K562 (cell line): ENCODE data around the gene CRAMP1. TPM values are rescaled to one million over a fixed set of nuclear protein-coding genes. Genes with fewer than 3 reads are reported as not detected.

ENCODE experiments used
- CEBPZ ChIP-seq: fragments of 150-350 bp; IDR thresholded peaks from 2 replicates; pipeline ENCODE4 v1.6.1; 2014; ENCODE audit warnings: low read depth, mild to moderate bottlenecking, low read length, borderline replicate concordance
- MGA ChIP-seq: fragments of 450-650 bp; IDR thresholded peaks from 2 replicates; pipeline ENCODE4 v1.6.1; 2016; ENCODE audit warnings: mild to moderate bottlenecking, moderate library complexity
- RBBP5 ChIP-seq: fragments of 200-600 bp; sonication (generic); IDR thresholded peaks from 2 replicates; pipeline ENCODE4 v1.6.1; 2012; ENCODE audit warnings: borderline replicate concordance, mild to moderate bottlenecking, low read length, control low read depth, inconsistent platforms; ENCODE audit not compliant: insufficient read depth, poor library complexity, severe bottlenecking
- SIX5 ChIP-seq, 2 experiments: IDR thresholded peaks; 2 replicates each; pipeline ENCODE4 v1.6.1; 2011; ENCODE audit warnings: low read length in 2 of 2, borderline replicate concordance in 1 of 2, low read depth in 1 of 2, mild to moderate bottlenecking in 1 of 2, moderate library complexity in 1 of 2; ENCODE audit not compliant: insufficient read depth in 1 of 2
- TBP ChIP-seq: optimal IDR thresholded peaks from 2 replicates; pipeline ENCODE3; 2011; ENCODE audit warnings: low read depth, low read length, improper control_type of control experiment
- ZNF280B ChIP-seq: fragments of 250-450 bp; sonication (Bioruptor Pico); IDR thresholded peaks from 2 replicates; pipeline ENCODE4 v1.5.1; 2021; ENCODE audit warnings: mild to moderate bottlenecking
- ZNF766 ChIP-seq: fragments of 200-800 bp; sonication (Bioruptor generic); conservative IDR thresholded peaks from 2 replicates; pipeline ENCODE4 v1.6.1; 2016; ENCODE audit warnings: missing genetic modification characterization, missing compliant biosample characterization
- polyA plus RNA-seq, 8 experiments: library from polyadenylated mRNA; depleted of rRNA in 4 of 8; stranded (reverse) in 5 of 8; unstranded in 3 of 8; fragments of >200 nt; fragmentation: Nextera tagmentation in 2 of 8; fragmentation: Illumina TruSeq in 1 of 8; extraction: Ambion mirVana in 2 of 8; extraction: Trizol in 1 of 8; gene quantifications; 2 replicates each; pipeline versions ENCODE4 v1.2.1 to v1.2.3, GENCODE V29; 2011 to 2014; ENCODE audit warnings: inconsistent platforms in 1 of 8, missing spikeins in 1 of 8
- total RNA-seq, 7 experiments: library from RNA; depleted of rRNA in 6 of 7; stranded (reverse); fragments of >200 nt in 6 of 7; fragmentation: Illumina TruSeq in 2 of 7; extraction: Trizol in 2 of 7; gene quantifications; 2 replicates each; pipeline versions ENCODE4 v1.2.1 to v1.2.3, GENCODE V29; 2011 to 2021; ENCODE audit warnings: low replicate concordance in 1 of 7

Gene CRAMP1
- total and polyA plus RNA-seq, 9 of the 15 experiments (the other 6 are each of a cell fraction or from before 2014, with no cell fraction given), result 0.52 to 20.8 (median 7.5) TPM

- TF ChIP-seq CEBPZ (no peak), ZNF766 (CRISPR knock-in tag) (peak; percentile 66; the same call in 1 of the 2 replicates), ZNF280B (CRISPR knock-in tag) (no peak), RBBP5 (no peak), MGA (peak; percentile 70), TBP (no peak), SIX5 (IDR thresholded peaks at IDR 0.05; ENCODE audit: borderline replicate concordance in 1 of 2, insufficient read depth in 1 of 2, low read depth in 1 of 2, low read length in 2 of 2) (no peak)
Measured at GRCh38 chr16:1645914-1646525, 33.9 kb downstream of the CRAMP1 start (continued).
